Natural killer cell (primary cell): ENCODE results near the gene DHRS3. TPM values are rescaled to one million over a fixed set of nuclear protein-coding genes. Genes with fewer than 3 reads are reported as not detected.

Experiments used
- ATAC-seq, 3 donors: fragments of 150-1000 bp in 2 of 3; fragments of 200-7000 bp in 1 of 3; cut with Tn5 transposase; 1 replicate in 1 of 3; 2 replicates in 2 of 3; pipeline ENCODE4 v1.10.0; 2021; ENCODE audit warnings: mild to moderate bottlenecking in 2 of 3, moderate library complexity in 2 of 3
- DNase-seq, 2 donors: peaks; one replicate each; pipeline versions ENCODE4 v3.0.0 to v3.0.0-alpha.2; 2013 to 2021; ENCODE audit warnings: mixed read lengths in 1 of 2
- H3K27ac ChIP-seq: one replicate; pipeline ENCODE4 v1.5.1; 2013; ENCODE audit warnings: mild to moderate bottlenecking, low read length
- H3K27me3 ChIP-seq: one replicate; pipeline ENCODE4 v1.6.1; 2013; ENCODE audit warnings: low read length; ENCODE audit not compliant: control insufficient read depth, insufficient read depth
- H3K36me3 ChIP-seq: one replicate; pipeline ENCODE4 v1.6.1; 2013; ENCODE audit warnings: low read length; ENCODE audit not compliant: control insufficient read depth, insufficient read depth
- H3K4me1 ChIP-seq: one replicate; pipeline ENCODE4 v1.6.1; 2013; ENCODE audit warnings: low read length; ENCODE audit not compliant: control insufficient read depth, insufficient read depth
- H3K4me3 ChIP-seq: one replicate; pipeline ENCODE4 v1.5.1; 2013; ENCODE audit warnings: low read length
- H3K9me3 ChIP-seq: one replicate; pipeline ENCODE4 v1.6.1; 2013; ENCODE audit warnings: low read length; ENCODE audit not compliant: control insufficient read depth, insufficient read depth
- H3K27ac Mint-ChIP-seq, 2 donors: one replicate each; pipeline ENCODE4 v1.8.0; 2022; ENCODE audit warnings: mild to moderate bottlenecking in 2 of 2, mixed read lengths in 2 of 2, moderate library complexity in 1 of 2
- H3K27me3 Mint-ChIP-seq, 2 donors: one replicate each; pipeline ENCODE4 v1.8.0; 2022; ENCODE audit warnings: low read depth in 2 of 2, mixed read lengths in 2 of 2
- H3K36me3 Mint-ChIP-seq: one replicate; pipeline ENCODE4 v1.8.0; 2022; ENCODE audit warnings: mixed read lengths
- H3K4me1 Mint-ChIP-seq, 2 donors: one replicate each; pipeline ENCODE4 v1.8.0; 2022; ENCODE audit warnings: mixed read lengths in 2 of 2
- H3K4me3 Mint-ChIP-seq: one replicate; pipeline ENCODE4 v1.8.0; 2022; ENCODE audit warnings: mild to moderate bottlenecking, moderate library complexity, mixed read lengths
- H3K9me3 Mint-ChIP-seq, 2 donors: one replicate each; pipeline ENCODE4 v1.8.0; 2022; ENCODE audit warnings: mixed read lengths in 2 of 2
- CTCF ChIP-seq: fragments of 200-600 bp; IDR thresholded peaks from one replicate; pipeline ENCODE4 v1.8.0; 2022; ENCODE audit warnings: antibody characterized with exemption
- WGBS: methylation state at CpG from one replicate; pipeline ENCODE4 v1.1.7; 2013; ENCODE audit warnings: missing lambda C conversion rate; ENCODE audit not compliant: insufficient coverage; 5-methylcytosine and 5-hydroxymethylcytosine counted together
- intact Hi-C: fragments of 100-400 bp; cut with micrococcal nuclease; formaldehyde crosslinking; loops from one replicate; pipeline ENCODE4 v1.14.2; 2022
- total RNA-seq, 4 donors: library from RNA; stranded (reverse); fragments of 120-200 nt in 1 of 4; gene quantifications; one replicate each; pipeline versions ENCODE4 v1.2.3 to v1.2.4, GENCODE V29; 2013 to 2022

The DHRS3 gene
- total RNA-seq, 3 donors from 2014 or later (not counting 1 experiment from before 2014, with no cell fraction given), result 106 to 175 (median 153) TPM

GRCh38 chr1:12613180-12613579 is 4.8 kb downstream of the DHRS3 start:
- no peaks in the 10 kb centered on the region for H3K9me3 Mint-ChIP-seq
- no peak overlapping the region for H3K27ac ChIP-seq
- no peaks in the 10 kb centered on the region for H3K27me3 ChIP-seq
- H3K36me3 ChIP-seq, result peaks cover 14% of the 10 kb centered on the region
- peaks cover 9% of the 10 kb centered on the region for H3K36me3 Mint-ChIP-seq
- intact Hi-C loops, result no loop called here
- ATAC-seq, result no peak
- DNase-seq, result no peak
- 73% methylated on average over 4 of the region's 4 CpGs for WGBS
- H3K4me1 Mint-ChIP-seq, result peaks cover 79 to 92% of the 10 kb centered on the region in 2 donors
- no peak for TF ChIP-seq CTCF
- peak overlapping the region; percentile 76 to 96 for H3K27ac Mint-ChIP-seq
- H3K27me3 Mint-ChIP-seq, result no peaks in the 10 kb centered on the region
- no peaks in the 10 kb centered on the region for H3K9me3 ChIP-seq
- H3K4me1 ChIP-seq, result peaks cover 48% of the 10 kb centered on the region
- H3K4me3 Mint-ChIP-seq, result peak overlapping the region; percentile 30
- H3K4me3 ChIP-seq, result no peak overlapping the region

- Mint-ChIP-seq H3K27me3 (no peaks in the 10 kb centered on the region), H3K36me3 (peaks cover 9% of the 10 kb centered on the region), H3K4me1 (peaks cover 84 to 85% of the 10 kb centered on the region in 2 donors), H3K4me3 (peak overlapping the region; percentile 18), H3K9me3 (no peaks in the 10 kb centered on the region), H3K27ac (peak overlapping the region; percentile 80 to 85)
- intact Hi-C loops, result no loop called here
- peaks cover 14% of the 10 kb centered on the region for H3K36me3 ChIP-seq
- ATAC-seq (no peak), DNase-seq (no peak)
- TF ChIP-seq CTCF, result no peak
- no peak overlapping the region for H3K27ac ChIP-seq
- WGBS, result 82% methylated on average over 7 of the region's 7 CpGs
- peaks cover 37% of the 10 kb centered on the region for H3K4me1 ChIP-seq
- no peak overlapping the region for H3K4me3 ChIP-seq
- no peaks in the 10 kb centered on the region for H3K9me3 ChIP-seq
- no peaks in the 10 kb centered on the region for H3K27me3 ChIP-seq
Measured at GRCh38 chr1:12610941-12611340, 7.1 kb downstream of the DHRS3 start.

- no peak for DNase-seq
- H3K36me3 ChIP-seq, result peaks cover 14% of the 10 kb centered on the region
- peaks cover 80% of the 10 kb centered on the region in 2 donors for H3K4me1 Mint-ChIP-seq
- no peak overlapping the region for H3K27ac ChIP-seq
- intact Hi-C loops, result no loop called here
- H3K9me3 Mint-ChIP-seq, result no peaks in the 10 kb centered on the region
- no peaks in the 10 kb centered on the region for H3K9me3 ChIP-seq
- H3K27me3 ChIP-seq, result no peaks in the 10 kb centered on the region
- peak overlapping the region; percentile 80 to 85 for H3K27ac Mint-ChIP-seq
- WGBS, result 96% methylated on average over 6 of the region's 7 CpGs
- peak overlapping the region; percentile 18 for H3K4me3 Mint-ChIP-seq
- H3K4me1 ChIP-seq, result peaks cover 31% of the 10 kb centered on the region
- TF ChIP-seq CTCF, result no peak
- H3K4me3 ChIP-seq, result no peak overlapping the region
- H3K36me3 Mint-ChIP-seq, result peaks cover 9% of the 10 kb centered on the region
- no peak for ATAC-seq
- H3K27me3 Mint-ChIP-seq, result no peaks in the 10 kb centered on the region
Measured at GRCh38 chr1:12610305-12610935, 7.6 kb downstream of the DHRS3 start.

- H3K27ac ChIP-seq, result no peak overlapping the region
- Mint-ChIP-seq H3K36me3 (peaks cover 9% of the 10 kb centered on the region), H3K4me3 (no peak overlapping the region), H3K4me1 (peaks cover 75 to 80% of the 10 kb centered on the region in 2 donors), H3K9me3 (no peaks in the 10 kb centered on the region), H3K27me3 (no peaks in the 10 kb centered on the region), H3K27ac (peak overlapping the region; percentile 79 to 85)
- intact Hi-C loops, result no loop called here
- no peak for TF ChIP-seq CTCF
- H3K4me1 ChIP-seq, result peaks cover 28% of the 10 kb centered on the region
- peaks cover 14% of the 10 kb centered on the region for H3K36me3 ChIP-seq
- WGBS, result 68% methylated on average over 4 of the region's 5 CpGs
- no peaks in the 10 kb centered on the region for H3K9me3 ChIP-seq
- H3K4me3 ChIP-seq, result no peak overlapping the region
- DNase-seq (no peak), ATAC-seq (no peak)
- no peaks in the 10 kb centered on the region for H3K27me3 ChIP-seq
Measured at GRCh38 chr1:12609469-12610003, 8.5 kb downstream of the DHRS3 start.
